Thoracic aorta (tissue), 2 donors: ENCODE data around the gene RHOT1. TPM values are rescaled to one million over a fixed set of nuclear protein-coding genes. Genes with fewer than 3 reads are reported as not detected.

ENCODE experiments used
- ATAC-seq: fragments of 150-250 bp; one replicate; pipeline ENCODE4 v1.8.0; 2017; ENCODE audit warnings: low read depth; ENCODE audit not compliant: insufficient number of reproducible peaks, low FRiP score
- DNase-seq: peaks from one replicate; pipeline ENCODE4 v3.0.0-alpha.2; 2020; ENCODE audit warnings: low spot score
- H3K27ac ChIP-seq, 2 donors: fragments of 200-600 bp; sonication (generic); 1 replicate in 1 of 2; 2 replicates in 1 of 2; pipeline ENCODE4 v1.5.1; 2016; ENCODE audit warnings: mild to moderate bottlenecking in 2 of 2, moderate library complexity in 2 of 2
- H3K27me3 ChIP-seq: fragments of 200-600 bp; sonication (generic); replicated peaks from 2 replicates; pipeline ENCODE4 v1.6.0; 2016; ENCODE audit warnings: mild to moderate bottlenecking; ENCODE audit not compliant: insufficient read depth
- H3K36me3 ChIP-seq: fragments of 200-600 bp; sonication (generic); one replicate; pipeline ENCODE4 v1.5.1; 2016
- H3K4me1 ChIP-seq, 2 donors: fragments of 200-600 bp; sonication (generic); 1 replicate in 1 of 2; 2 replicates in 1 of 2; pipeline versions ENCODE4 v1.5.1 to v1.6.0; 2016; ENCODE audit warnings: low read depth in 2 of 2, mild to moderate bottlenecking in 1 of 2; ENCODE audit not compliant: control insufficient read depth in 1 of 2
- H3K4me3 ChIP-seq: fragments of 200-600 bp; sonication (generic); 2 replicates; pipeline ENCODE4 v1.5.1; 2016; ENCODE audit warnings: mild to moderate bottlenecking
- H3K9me3 ChIP-seq: fragments of 200-600 bp; sonication (generic); 2 replicates; pipeline ENCODE4 v1.5.1; 2016
- CTCF ChIP-seq: fragments of 200-600 bp; sonication (generic); IDR thresholded peaks from one replicate; pipeline ENCODE4 v1.5.1; 2019; ENCODE audit warnings: antibody characterized with exemption
- total RNA-seq, 2 donors: library from RNA; depleted of rRNA; stranded (reverse); fragments of >200 nt; gene quantifications; one replicate each; pipeline versions ENCODE4 v1.1.0 to v1.2.3, GENCODE V29; 2016

The RHOT1 gene
- total RNA-seq, 2 donors from 2014 or later: 40.1 to 47.0 TPM

DNA sequence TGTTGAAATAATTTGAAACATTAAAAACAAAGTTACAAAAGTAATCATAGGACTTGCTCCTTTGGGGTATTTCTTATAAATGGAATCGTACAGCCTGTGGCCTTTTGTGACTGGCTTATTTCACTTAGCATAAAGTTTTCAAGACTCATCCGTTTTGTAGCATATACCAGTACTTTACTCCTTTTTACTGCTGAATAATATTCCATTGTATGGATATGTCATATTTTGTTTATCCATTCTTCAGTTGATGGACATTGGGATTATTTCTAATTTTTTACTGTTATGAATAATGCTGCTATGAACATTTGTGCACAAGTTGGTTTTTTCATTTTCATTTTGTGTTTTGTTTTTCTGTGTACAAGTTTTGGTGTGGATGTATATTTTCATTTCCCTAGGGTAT, 93.3 kb downstream of the RHOT1 start:
- Histone ChIP-seq H3K27me3 (no peaks in the 10 kb centered on the region), H3K9me3 (no peaks in the 10 kb centered on the region), H3K4me3 (no peak overlapping the region), H3K36me3 (no peaks in the 10 kb centered on the region), H3K27ac (no peak overlapping the region), H3K4me1 (peaks cover 0 to under 1% of the 10 kb centered on the region in 2 donors)
- ATAC-seq (no peak), DNase-seq (no peak)
- no peak for TF ChIP-seq CTCF

GRCh38 chr17:32239456-32239855, 97.2 kb downstream of the RHOT1 start:
- Histone ChIP-seq H3K36me3 (no peaks in the 10 kb centered on the region), H3K4me3 (no peak overlapping the region), H3K27me3 (no peaks in the 10 kb centered on the region), H3K9me3 (no peaks in the 10 kb centered on the region), H3K27ac (no peak overlapping the region), H3K4me1 (peaks cover 0 to 4% of the 10 kb centered on the region in 2 donors)
- ATAC-seq (no peak), DNase-seq (no peak)
- no peak for TF ChIP-seq CTCF

DNA sequence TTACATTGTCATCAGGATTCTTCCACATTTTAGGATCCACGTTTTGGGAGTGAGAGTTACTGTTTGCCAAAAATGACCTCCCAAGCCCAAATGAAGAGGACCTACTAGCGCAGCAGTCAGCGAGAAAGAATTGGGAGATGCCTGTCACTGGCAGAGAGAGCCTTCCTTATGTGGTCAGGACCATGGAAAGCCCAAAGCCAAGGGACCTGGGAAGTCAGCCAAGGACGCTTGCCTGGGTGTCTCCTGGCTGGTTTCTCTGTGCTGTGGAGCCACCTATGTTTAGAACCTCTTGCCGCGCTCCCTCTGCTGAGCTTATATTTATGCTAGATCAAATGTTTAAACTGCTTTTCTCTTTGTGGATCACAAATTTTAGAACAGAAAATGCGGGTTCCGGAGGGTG, 98.4 kb downstream of the RHOT1 start:
- no peaks in the 10 kb centered on the region for H3K9me3 ChIP-seq
- no peak for ATAC-seq
- no peak overlapping the region for H3K27ac ChIP-seq
- peaks cover 0 to 4% of the 10 kb centered on the region in 2 donors for H3K4me1 ChIP-seq
- H3K27me3 ChIP-seq: no peaks in the 10 kb centered on the region
- no peaks in the 10 kb centered on the region for H3K36me3 ChIP-seq
- H3K4me3 ChIP-seq: no peak overlapping the region
- TF ChIP-seq CTCF: no peak
- no peak for DNase-seq

GRCh38 chr17:32241640-32242039, 99.3 kb downstream of the RHOT1 start:
- DNase-seq (no peak), ATAC-seq (no peak)
- peaks cover 0 to 4% of the 10 kb centered on the region in 2 donors for H3K4me1 ChIP-seq
- H3K4me3 ChIP-seq: no peak overlapping the region
- no peaks in the 10 kb centered on the region for H3K9me3 ChIP-seq
- H3K27me3 ChIP-seq: no peaks in the 10 kb centered on the region
- no peaks in the 10 kb centered on the region for H3K36me3 ChIP-seq
- no peak overlapping the region for H3K27ac ChIP-seq
- TF ChIP-seq CTCF: no peak

GRCh38 chr17:32249475-32249874, 107.2 kb downstream of the RHOT1 start:
- Histone ChIP-seq H3K27ac (no peak overlapping the region), H3K9me3 (no peaks in the 10 kb centered on the region), H3K4me1 (no peaks in the 10 kb centered on the region), H3K36me3 (no peaks in the 10 kb centered on the region), H3K4me3 (no peak overlapping the region), H3K27me3 (no peaks in the 10 kb centered on the region)
- TF ChIP-seq CTCF: no peak
- DNase-seq (no peak), ATAC-seq (no peak)
